Suprapubic skin (tissue), 4 donors: ENCODE measurements around the gene SENP1. TPM values are rescaled to one million over a fixed set of nuclear protein-coding genes. Genes with fewer than 3 reads are reported as not detected.

Experiments used
- DNase-seq, 2 donors: peaks; one replicate each; pipeline ENCODE4 v3.0.0-alpha.2; 2019; ENCODE audit warnings: low spot score in 2 of 2
- H3K27ac ChIP-seq: fragments of 200-600 bp; sonication (generic); one replicate; pipeline ENCODE4 v1.5.1; 2019
- H3K27me3 ChIP-seq: fragments of 200-600 bp; sonication (generic); one replicate; pipeline ENCODE4 v1.5.1; 2019
- H3K36me3 ChIP-seq: fragments of 200-600 bp; sonication (generic); one replicate; pipeline ENCODE4 v1.5.1; 2019
- H3K4me1 ChIP-seq: fragments of 200-600 bp; sonication (generic); one replicate; pipeline ENCODE4 v1.5.1; 2019
- H3K4me3 ChIP-seq: fragments of 200-600 bp; sonication (generic); one replicate; pipeline ENCODE4 v1.5.1; 2019; ENCODE audit warnings: mild to moderate bottlenecking
- H3K9me3 ChIP-seq: fragments of 200-600 bp; sonication (generic); one replicate; pipeline ENCODE4 v1.5.1; 2019
- EP300 ChIP-seq: sonication (generic); formaldehyde crosslinking; IDR thresholded peaks from one replicate; pipeline ENCODE4 v1.6.1; 2017; ENCODE audit warnings: antibody characterized with exemption
- POLR2A ChIP-seq, 2 donors: fragments of 450-650 bp; IDR thresholded peaks; one replicate each; pipeline ENCODE4 v1.6.1; 2017; ENCODE audit warnings: antibody characterized with exemption in 2 of 2, mild to moderate bottlenecking in 2 of 2, moderate library complexity in 2 of 2
- POLR2AphosphoS5 ChIP-seq, 3 donors: sonication (generic); formaldehyde crosslinking; IDR thresholded peaks; one replicate each; pipeline ENCODE4 v1.6.1; 2017; ENCODE audit warnings: antibody characterized with exemption in 3 of 3
- WGBS: methylation state at CpG from one replicate; pipeline ENCODE4 v1.1.5; 2018; 5-methylcytosine and 5-hydroxymethylcytosine counted together
- total RNA-seq, 4 donors: library from RNA; depleted of rRNA; stranded (reverse); fragments of >200 nt; gene quantifications; one replicate each; pipeline ENCODE4 v1.1.0, GENCODE V29; 2016
- TF ChIP-seq, protein P1 (sequence below), 2 donors: fragments of 200-600 bp in 1 of 2; fragments of 450-650 bp in 1 of 2; sonication (generic) in 1 of 2; IDR thresholded peaks; one replicate each; pipeline ENCODE4 v1.5.1; 2016 to 2019; ENCODE audit warnings: antibody characterized with exemption in 2 of 2, mild to moderate bottlenecking in 1 of 2, moderate library complexity in 1 of 2

SENP1 gene
- total RNA-seq, 4 donors from 2014 or later = 13.5 to 25.5 (median 20.0) TPM

DNA sequence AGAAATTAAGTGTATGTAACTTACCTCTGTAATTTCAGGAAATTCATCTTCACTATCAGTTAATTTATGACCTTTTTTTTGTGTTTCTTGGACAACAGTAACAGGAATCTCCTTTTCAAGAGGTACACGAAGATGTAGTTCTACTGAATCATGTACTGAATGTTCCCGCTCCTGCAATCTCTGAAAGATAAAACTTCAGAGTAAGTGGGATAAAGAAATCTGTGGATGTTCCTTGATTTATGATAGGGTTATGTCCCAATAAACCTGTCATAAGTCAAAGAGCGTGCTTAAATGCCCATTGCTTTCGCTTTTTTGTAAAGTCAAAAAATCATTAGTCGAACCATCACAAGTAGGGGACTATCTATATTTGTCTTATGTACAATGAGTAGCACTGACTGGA is 40.8 kb downstream of the SENP1 start:
- no peak for DNase-seq
- 89% methylated on average over 5 of the region's 5 CpGs for WGBS
- TF ChIP-seq EP300 (no peak), POLR2AphosphoS5 (IDR thresholded peaks at IDR 0.05) (no peak), POLR2A (IDR thresholded peaks at IDR 0.05) (no peak)
- TF ChIP-seq, protein P1, sequence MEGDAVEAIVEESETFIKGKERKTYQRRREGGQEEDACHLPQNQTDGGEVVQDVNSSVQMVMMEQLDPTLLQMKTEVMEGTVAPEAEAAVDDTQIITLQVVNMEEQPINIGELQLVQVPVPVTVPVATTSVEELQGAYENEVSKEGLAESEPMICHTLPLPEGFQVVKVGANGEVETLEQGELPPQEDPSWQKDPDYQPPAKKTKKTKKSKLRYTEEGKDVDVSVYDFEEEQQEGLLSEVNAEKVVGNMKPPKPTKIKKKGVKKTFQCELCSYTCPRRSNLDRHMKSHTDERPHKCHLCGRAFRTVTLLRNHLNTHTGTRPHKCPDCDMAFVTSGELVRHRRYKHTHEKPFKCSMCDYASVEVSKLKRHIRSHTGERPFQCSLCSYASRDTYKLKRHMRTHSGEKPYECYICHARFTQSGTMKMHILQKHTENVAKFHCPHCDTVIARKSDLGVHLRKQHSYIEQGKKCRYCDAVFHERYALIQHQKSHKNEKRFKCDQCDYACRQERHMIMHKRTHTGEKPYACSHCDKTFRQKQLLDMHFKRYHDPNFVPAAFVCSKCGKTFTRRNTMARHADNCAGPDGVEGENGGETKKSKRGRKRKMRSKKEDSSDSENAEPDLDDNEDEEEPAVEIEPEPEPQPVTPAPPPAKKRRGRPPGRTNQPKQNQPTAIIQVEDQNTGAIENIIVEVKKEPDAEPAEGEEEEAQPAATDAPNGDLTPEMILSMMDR (IDR thresholded peaks at IDR 0.05) = no peak

DNA sequence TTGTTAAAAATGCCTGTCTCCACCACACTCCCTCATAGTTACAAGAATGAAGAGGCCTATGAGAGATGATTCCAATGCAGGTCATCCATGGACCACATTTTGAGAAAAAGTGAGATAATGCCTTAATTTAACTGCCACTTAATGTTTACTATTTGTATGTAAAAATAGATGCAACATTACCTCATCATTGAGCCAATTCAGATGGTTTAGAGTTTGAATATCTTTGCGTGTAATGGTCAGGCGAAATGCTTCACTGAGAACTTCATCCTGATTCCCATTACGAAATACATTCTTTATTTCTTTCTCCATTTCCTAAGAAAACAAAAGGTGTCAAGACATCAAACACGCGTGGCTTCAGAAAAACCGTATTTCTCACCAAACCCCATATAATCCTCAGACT is 42.3 kb downstream of the SENP1 start:
- DNase-seq = no peak
- Histone ChIP-seq H3K4me3 (no peak overlapping the region), H3K27ac (no peak overlapping the region), H3K4me1 (no peaks in the 10 kb centered on the region), H3K36me3 (peaks cover 91% of the 10 kb centered on the region), H3K9me3 (no peaks in the 10 kb centered on the region), H3K27me3 (no peaks in the 10 kb centered on the region)
- WGBS = 93% methylated on average over 6 of the region's 6 CpGs
- TF ChIP-seq POLR2A (IDR thresholded peaks at IDR 0.05) (no peak), EP300 (no peak), POLR2AphosphoS5 (IDR thresholded peaks at IDR 0.05) (no peak)
- TF ChIP-seq, protein P1 (IDR thresholded peaks at IDR 0.05) = no peak

More for the DNA sequence above, 40.8 kb downstream of the SENP1 start:
- H3K27me3 ChIP-seq = no peaks in the 10 kb centered on the region
- H3K4me3 ChIP-seq = no peak overlapping the region
- peaks cover 81% of the 10 kb centered on the region for H3K36me3 ChIP-seq
- no peak overlapping the region for H3K27ac ChIP-seq
- no peaks in the 10 kb centered on the region for H3K9me3 ChIP-seq
- no peaks in the 10 kb centered on the region for H3K4me1 ChIP-seq

DNA sequence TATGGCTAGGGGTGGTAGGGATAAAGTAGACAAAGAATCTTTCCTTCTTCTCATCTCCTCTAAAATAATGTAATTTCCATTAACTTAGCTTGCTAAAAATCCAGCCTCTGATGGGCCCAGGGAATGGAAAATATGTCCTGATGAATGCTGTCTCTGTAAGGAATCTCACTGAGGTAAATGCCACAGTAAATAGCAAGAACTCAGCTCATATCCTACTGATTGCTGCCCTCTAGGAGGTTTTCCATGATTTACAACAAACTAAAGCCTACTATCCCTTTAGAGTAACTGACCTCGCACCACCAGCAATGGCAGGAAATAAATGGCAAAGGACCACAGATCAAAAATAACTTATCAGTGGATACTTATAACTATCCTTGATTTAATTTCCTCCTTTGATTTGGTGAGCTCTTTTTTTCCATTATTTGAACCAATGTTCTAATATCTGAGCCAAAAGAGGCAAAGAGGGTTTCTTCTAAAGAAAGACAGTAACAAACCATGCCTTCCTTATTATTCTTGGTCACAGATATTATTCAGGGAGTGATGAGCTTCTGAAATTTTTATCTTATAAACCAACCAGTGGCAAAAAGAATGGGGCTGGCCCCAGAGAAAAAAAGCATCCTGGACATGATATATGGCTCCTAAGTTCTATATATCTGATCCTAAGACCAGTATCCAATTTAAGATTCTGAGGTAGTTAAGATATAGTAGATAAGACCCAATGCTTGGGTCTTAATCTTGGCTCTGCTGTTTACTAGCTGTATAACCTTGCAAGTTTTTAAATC is 43.8 kb downstream of the SENP1 start:
- Histone ChIP-seq H3K27ac (no peak overlapping the region), H3K4me3 (no peak overlapping the region), H3K9me3 (no peaks in the 10 kb centered on the region), H3K4me1 (no peaks in the 10 kb centered on the region), H3K27me3 (no peaks in the 10 kb centered on the region), H3K36me3 (peaks cover 85% of the 10 kb centered on the region)
- no peak for DNase-seq
- no peak for TF ChIP-seq POLR2AphosphoS5 (IDR thresholded peaks at IDR 0.05)
- no peak for TF ChIP-seq EP300
- TF ChIP-seq, protein P1 (IDR thresholded peaks at IDR 0.05) = no peak
- WGBS = 92% methylated on average over 1 of the region's 1 CpG

DNA sequence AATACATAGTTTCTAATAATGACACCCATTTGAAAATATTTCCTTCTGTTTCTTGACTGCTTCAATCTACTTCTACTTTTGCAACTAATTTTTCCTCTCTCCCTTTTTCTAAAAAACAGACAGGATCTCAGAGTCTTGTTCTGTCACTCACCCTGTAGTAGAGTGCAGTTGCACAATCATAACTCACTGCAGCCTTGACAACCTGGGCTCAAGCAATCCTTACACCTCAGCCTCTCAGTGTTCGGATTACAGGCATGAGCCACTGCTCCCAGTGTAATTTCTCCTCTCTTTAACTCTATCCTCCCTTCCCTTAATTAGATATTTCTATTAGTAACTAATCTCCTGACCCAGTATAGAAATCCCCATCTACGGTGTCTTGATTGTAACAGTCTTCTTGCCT is 45.4 kb downstream of the SENP1 start:
- Histone ChIP-seq H3K4me3 (no peak overlapping the region), H3K27me3 (no peaks in the 10 kb centered on the region), H3K36me3 (peaks cover 69% of the 10 kb centered on the region), H3K4me1 (no peaks in the 10 kb centered on the region), H3K9me3 (no peaks in the 10 kb centered on the region), H3K27ac (no peak overlapping the region)
- DNase-seq = no peak
- WGBS = 95% methylated on average over 2 of the region's 2 CpGs
- TF ChIP-seq POLR2A (IDR thresholded peaks at IDR 0.05) (no peak), EP300 (no peak), POLR2AphosphoS5 (IDR thresholded peaks at IDR 0.05) (no peak)
- TF ChIP-seq, protein P1 (IDR thresholded peaks at IDR 0.05) = no peak

DNA sequence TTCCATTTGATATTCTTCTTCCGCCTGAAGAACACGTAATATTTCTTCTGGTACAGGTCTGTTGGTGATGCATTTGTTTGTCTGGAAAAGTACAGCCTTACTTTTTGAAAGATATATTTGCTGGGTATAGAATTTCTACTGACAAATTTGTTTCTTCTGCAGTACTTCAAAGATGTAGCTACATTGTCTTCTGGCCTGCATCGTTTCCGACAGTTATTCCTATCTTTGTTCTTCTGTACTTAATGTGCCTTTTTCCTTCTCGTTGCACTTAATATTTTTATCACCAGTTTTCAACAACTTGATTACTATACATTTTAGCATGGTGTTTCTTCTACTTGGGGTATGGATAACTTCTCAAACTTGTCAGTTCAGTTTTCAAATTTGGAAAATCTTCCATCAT is 47.1 kb downstream of the SENP1 start:
- Histone ChIP-seq H3K27ac (no peak overlapping the region), H3K4me3 (no peak overlapping the region), H3K9me3 (no peaks in the 10 kb centered on the region), H3K4me1 (no peaks in the 10 kb centered on the region), H3K27me3 (no peaks in the 10 kb centered on the region), H3K36me3 (peaks cover 58% of the 10 kb centered on the region)
- no peak for DNase-seq
- TF ChIP-seq POLR2AphosphoS5 (IDR thresholded peaks at IDR 0.05) (no peak), EP300 (no peak), POLR2A (IDR thresholded peaks at IDR 0.05) (peak in 1 of 2 donors; percentile 11)
- TF ChIP-seq, protein P1 (IDR thresholded peaks at IDR 0.05) = no peak
- WGBS = over 99% methylated on average over 5 of the region's 5 CpGs
